Kidney tubule cell (primary cell): ENCODE data around the gene PSME2.
A peak's percentile ranks its signal among the peaks of the same experiment; 100 is the strongest.

Source experiments
- DNase-seq: peaks from one replicate; pipeline ENCODE4 v3.0.0-alpha.2; 2018; ENCODE audit warnings: low spot score

The PSME2 gene

GRCh38 chr14:24151404-24152080, 5.1 kb upstream of the PSME2 start:
- no peak for DNase-seq

GRCh38 chr14:24150993-24151392, 4.6 kb upstream of the PSME2 start:
- no peak for DNase-seq

GRCh38 chr14:24150567-24150966, 4.2 kb upstream of the PSME2 start:
- no peak for DNase-seq

- no peak for DNase-seq
Measured at GRCh38 chr14:24150061-24150460, 3.7 kb upstream of the PSME2 start.

GRCh38 chr14:24149302-24149969, 3.0 kb upstream of the PSME2 start:
- DNase-seq, result no peak

GRCh38 chr14:24147761-24148428, 1.5 kb upstream of the PSME2 start:
- DNase-seq, result no peak

- peak; percentile 98 for DNase-seq
Measured at GRCh38 chr14:24146978-24147760, 759 bp upstream of the PSME2 start, which contains the start of gene RNF31. Gene RNF31 (plus strand): TSS chr14:24147498. CDS start chr14:24147699, 201 bp downstream.

GRCh38 chr14:24145690-24146452, 539 bp downstream of the PSME2 start:
- DNase-seq, result peak; percentile 46

- DNase-seq, result no peak
Measured at GRCh38 chr14:24145219-24145618, 1.2 kb downstream of the PSME2 start.

GRCh38 chr14:24144451-24144850, 2.0 kb downstream of the PSME2 start:
- DNase-seq, result no peak

GRCh38 chr14:24143511-24143910, 2.9 kb downstream of the PSME2 start:
- DNase-seq, result peak; percentile 36

GRCh38 chr14:24141097-24141880, 5.1 kb downstream of the PSME2 start, which contains the start of gene EMC9:
Gene EMC9 (minus strand): TSS chr14:24141591. CDS start chr14:24141304, 287 bp downstream.
- DNase-seq, result peak; percentile 100

- peak; percentile 38 for DNase-seq
Measured at GRCh38 chr14:24139272-24139934, 7.0 kb downstream of the PSME2 start.

- no peak for DNase-seq
Measured at GRCh38 chr14:24138396-24139271, 7.8 kb downstream of the PSME2 start.

- DNase-seq, result no peak
Measured at GRCh38 chr14:24137529-24138395, 8.6 kb downstream of the PSME2 start.

- no peak for DNase-seq
Measured at GRCh38 chr14:24136684-24137528, 9.5 kb downstream of the PSME2 start.
